Muscle layer of duodenum (tissue), 2 donors: ENCODE results near the gene TOR1AIP2.
"Not testable (repeated sequence)": the region's sequence is repeated elsewhere in the genome, so short reads cannot be mapped to it uniquely, and the experiment has no call there.

Experiments
- H3K27ac ChIP-seq: one replicate; pipeline ENCODE4 v1.7.0; 2013; ENCODE audit warnings: mild to moderate bottlenecking, low read length
- H3K27me3 ChIP-seq: one replicate; pipeline ENCODE4 v1.7.0; 2013; ENCODE audit warnings: low read depth, mild to moderate bottlenecking, control low read depth, low read length
- H3K36me3 ChIP-seq, 2 donors: one replicate each; pipeline ENCODE4 v1.7.0; 2013; ENCODE audit warnings: low read length in 2 of 2, control low read depth in 1 of 2, mild to moderate bottlenecking in 1 of 2; ENCODE audit not compliant: insufficient read depth in 2 of 2, control insufficient read depth in 1 of 2
- H3K4me1 ChIP-seq, 2 donors: one replicate each; pipeline ENCODE4 v1.7.0; 2013; ENCODE audit warnings: low read length in 2 of 2, mild to moderate bottlenecking in 2 of 2, control low read depth in 1 of 2, moderate library complexity in 1 of 2; ENCODE audit not compliant: insufficient read depth in 2 of 2, control insufficient read depth in 1 of 2
- H3K4me3 ChIP-seq, 2 donors: one replicate each; pipeline ENCODE4 v1.7.0; 2013; ENCODE audit warnings: low read length in 2 of 2, low read depth in 1 of 2, mild to moderate bottlenecking in 1 of 2
- H3K9me3 ChIP-seq, 2 donors: one replicate each; pipeline ENCODE4 v1.7.0; 2013; ENCODE audit warnings: low read length in 2 of 2, control low read depth in 1 of 2, mild to moderate bottlenecking in 1 of 2; ENCODE audit not compliant: control insufficient read depth in 1 of 2
- donor health status: healthy.

The TOR1AIP2 gene

DNA sequence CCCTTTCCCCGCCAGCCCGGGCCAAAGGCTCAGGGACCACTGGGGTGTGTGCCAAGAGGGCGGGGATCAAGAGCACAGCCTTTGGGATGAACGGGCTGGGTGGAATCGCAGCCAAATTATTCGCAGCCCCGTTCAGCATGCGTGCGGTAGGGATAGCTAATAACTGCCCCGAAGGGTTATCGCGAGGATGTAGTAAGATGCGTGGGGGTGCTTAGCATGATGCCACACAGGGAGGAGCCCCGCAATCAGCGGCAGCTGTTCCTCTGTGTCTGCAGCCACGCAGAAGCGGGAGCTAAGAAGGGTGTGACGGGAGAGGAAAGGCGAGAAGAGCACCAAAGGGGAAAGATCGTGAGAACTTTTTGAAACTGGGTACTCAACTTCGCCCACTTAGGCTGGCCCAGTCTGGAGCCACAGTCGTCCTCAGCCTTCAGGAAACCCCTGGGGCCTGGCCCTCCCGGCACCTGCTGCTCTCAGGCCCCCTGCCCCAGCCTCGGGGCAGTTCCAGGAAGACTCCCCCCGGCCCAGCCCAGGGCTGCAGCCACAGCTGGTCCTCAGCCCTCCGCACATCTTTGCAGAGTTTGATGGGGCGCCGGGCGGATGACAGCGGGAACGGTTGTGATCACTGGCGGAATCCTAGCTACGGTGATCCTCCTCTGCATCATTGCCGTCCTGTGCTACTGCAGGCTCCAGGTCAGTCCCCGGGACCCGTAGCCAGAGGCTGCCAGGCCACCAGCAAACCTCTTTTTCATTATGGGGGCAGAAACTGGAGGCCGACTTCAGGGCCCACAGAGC is 64.9 kb downstream of the TOR1AIP2 start:
- H3K27me3 ChIP-seq = no peaks in the 10 kb centered on the region
- H3K4me1 ChIP-seq = peaks cover 13 to 34% of the 10 kb centered on the region in 2 donors
- H3K4me3 ChIP-seq = no peak overlapping the region
- H3K9me3 ChIP-seq = no peaks in the 10 kb centered on the region
- no peaks in the 10 kb centered on the region for H3K36me3 ChIP-seq
- no peak overlapping the region for H3K27ac ChIP-seq

DNA sequence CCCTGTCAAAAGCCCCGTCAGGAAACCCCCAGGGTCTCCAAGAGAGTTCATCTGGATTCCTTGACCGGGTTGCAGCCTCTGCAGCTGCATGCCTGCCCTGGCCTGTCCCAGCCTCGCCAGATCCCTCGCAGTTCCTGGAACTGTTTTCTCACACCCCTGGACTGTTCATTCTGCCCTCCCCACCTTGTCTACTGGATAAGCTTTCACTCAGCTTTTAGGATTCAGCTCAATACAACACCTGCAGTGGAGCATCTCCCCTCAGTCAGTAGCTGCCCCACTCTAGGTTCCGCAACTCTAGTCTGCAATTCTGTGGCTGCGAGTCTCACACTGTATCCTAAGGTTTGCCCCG is 67.3 kb downstream of the TOR1AIP2 start:
- H3K4me1 ChIP-seq = peaks cover 6 to 17% of the 10 kb centered on the region in 2 donors
- H3K9me3 ChIP-seq = no peaks in the 10 kb centered on the region
- no peaks in the 10 kb centered on the region for H3K27me3 ChIP-seq
- H3K4me3 ChIP-seq = no peak overlapping the region
- no peaks in the 10 kb centered on the region for H3K36me3 ChIP-seq
- no peak overlapping the region for H3K27ac ChIP-seq

DNA sequence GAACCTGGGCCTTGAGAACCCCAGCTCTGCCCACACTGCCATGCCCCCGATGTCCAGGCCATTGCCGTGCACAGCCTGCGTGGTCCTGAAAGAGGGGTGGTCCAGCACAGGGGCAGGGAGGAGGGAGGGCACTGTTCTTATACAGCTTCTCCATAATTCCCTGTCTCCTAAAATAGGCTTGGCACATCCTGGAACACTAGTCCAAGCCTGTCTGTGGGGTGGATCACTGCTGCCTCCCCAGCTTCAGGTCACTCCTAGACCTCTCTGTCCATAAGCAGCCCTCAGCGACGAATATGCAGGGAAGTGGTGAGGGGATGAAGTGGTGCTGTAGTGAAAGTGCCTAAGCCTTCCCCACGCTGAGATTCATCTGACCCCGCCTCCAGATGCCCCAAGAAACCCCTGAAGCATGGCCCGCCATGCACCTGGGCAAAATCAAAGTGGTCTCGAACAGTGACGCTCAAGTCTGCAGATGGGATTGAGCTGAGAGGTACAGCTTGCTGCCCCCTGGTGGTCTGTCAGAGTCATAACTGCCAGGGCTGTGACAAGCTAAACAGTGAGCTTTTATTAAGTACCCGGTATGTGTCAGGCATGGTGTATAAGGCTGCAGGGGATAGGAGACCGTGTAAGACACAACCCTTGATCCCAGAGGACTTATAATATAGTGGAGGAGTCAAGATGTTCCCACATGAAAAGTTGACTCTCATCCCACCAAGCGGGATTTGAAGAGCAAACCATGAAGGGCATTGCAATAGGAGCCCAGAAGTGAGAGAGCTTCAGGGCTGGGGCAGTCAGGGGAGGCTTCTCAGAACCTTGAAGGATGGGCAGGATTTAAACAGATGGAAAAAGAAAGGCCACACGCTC is 67.9 kb downstream of the TOR1AIP2 start:
- H3K27me3 ChIP-seq = no peaks in the 10 kb centered on the region
- H3K4me1 ChIP-seq = peaks cover 4 to 12% of the 10 kb centered on the region in 2 donors
- H3K27ac ChIP-seq = no peak overlapping the region
- H3K4me3 ChIP-seq = no peak overlapping the region
- H3K36me3 ChIP-seq = no peaks in the 10 kb centered on the region
- no peaks in the 10 kb centered on the region for H3K9me3 ChIP-seq

- H3K9me3 ChIP-seq = no peaks in the 10 kb centered on the region
- no peak overlapping the region for H3K4me3 ChIP-seq
- no peak overlapping the region for H3K27ac ChIP-seq
- no peaks in the 10 kb centered on the region for H3K36me3 ChIP-seq
- H3K27me3 ChIP-seq = no peaks in the 10 kb centered on the region
- peaks cover 0 to 5% of the 10 kb centered on the region in 2 donors for H3K4me1 ChIP-seq
Measured at GRCh38 chr1:179808503-179808902, 69.1 kb downstream of the TOR1AIP2 start.

DNA sequence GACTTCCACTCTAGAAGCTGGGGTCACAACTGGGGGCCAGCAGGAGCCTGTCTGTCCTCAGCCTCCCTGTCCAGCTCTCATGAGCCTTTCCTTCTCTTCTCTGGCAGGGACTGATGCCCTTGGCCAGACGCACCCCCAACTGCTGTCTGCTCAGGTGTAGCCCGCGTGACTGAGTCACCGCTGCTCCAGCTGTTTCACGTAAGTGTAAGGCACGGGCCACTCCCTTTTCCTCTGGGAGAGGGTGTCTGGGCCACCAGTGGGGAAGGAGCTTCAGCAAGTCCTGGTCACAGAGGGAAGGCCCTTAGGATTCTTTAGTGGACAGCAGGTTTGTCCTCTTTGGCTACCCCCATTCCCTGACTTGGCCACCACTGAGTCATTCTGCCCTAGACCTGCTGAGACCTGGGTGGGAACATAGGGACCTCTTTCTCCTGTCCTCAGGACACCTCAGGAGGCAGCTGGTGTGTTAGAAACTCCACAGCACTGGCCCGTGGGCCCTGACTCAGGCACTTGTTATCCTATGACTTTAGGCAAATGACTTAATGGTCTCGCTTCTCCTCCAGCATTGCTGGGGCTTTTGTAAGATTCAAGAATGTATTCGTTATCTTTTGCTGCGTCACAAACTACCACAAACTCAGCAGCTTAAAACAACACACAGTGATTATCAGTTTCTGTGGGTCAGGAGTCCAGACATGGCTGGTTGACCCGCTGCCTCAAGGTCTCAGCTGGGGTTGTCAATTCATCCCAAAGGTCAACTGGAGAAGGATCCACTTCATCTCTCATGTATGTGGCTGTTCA is 69.7 kb downstream of the TOR1AIP2 start:
- H3K27ac ChIP-seq = no peak overlapping the region
- peaks cover 0 to 5% of the 10 kb centered on the region in 2 donors for H3K4me1 ChIP-seq
- no peaks in the 10 kb centered on the region for H3K36me3 ChIP-seq
- H3K27me3 ChIP-seq = no peaks in the 10 kb centered on the region
- H3K4me3 ChIP-seq = no peak overlapping the region
- no peaks in the 10 kb centered on the region for H3K9me3 ChIP-seq

DNA sequence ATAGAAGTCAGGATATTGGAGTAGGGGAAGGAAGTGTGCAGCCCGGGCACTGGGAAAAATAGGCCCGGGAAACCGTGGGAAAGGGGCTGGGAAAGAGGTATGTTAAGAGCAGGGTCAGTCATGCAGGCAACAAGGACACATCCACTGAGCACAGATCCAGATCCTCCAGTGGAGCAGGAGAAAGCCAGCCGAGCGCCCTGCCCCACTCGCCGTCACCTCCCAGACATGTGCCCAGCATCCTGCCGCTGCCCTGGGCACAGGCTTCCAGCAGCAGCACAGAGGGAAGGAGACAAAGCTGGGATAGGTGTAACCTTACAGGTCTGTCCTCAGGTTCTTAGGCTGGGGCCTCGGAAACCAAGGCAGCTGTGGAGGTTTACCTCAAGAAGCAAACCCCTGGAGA is 70.3 kb downstream of the TOR1AIP2 start:
- Histone ChIP-seq H3K36me3 (no peaks in the 10 kb centered on the region), H3K4me3 (no peak overlapping the region), H3K4me1 (peaks cover 0 to 5% of the 10 kb centered on the region in 2 donors), H3K27me3 (no peaks in the 10 kb centered on the region), H3K9me3 (no peaks in the 10 kb centered on the region), H3K27ac (no peak overlapping the region)

DNA sequence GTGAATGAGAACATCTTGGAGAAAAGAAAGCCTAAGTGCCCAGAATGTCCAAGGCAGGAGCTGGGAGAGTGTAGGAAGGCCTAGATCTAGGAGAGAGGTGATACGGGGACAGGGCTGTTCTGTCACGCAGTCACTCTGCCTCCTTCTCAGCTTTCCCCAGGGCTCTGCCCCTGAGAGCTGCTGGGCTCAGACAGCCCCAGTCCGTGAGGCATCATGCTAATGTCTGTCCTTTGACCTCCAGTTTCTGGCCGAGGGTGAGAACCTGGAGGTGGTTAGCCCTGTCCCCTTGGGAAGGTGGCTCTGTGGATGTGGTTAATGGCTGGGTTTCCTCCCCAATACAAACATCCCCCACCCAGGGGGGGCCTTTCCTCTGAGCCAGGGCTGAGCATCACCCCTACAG is 71.3 kb downstream of the TOR1AIP2 start:
- H3K36me3 ChIP-seq = no peaks in the 10 kb centered on the region
- H3K4me1 ChIP-seq = peaks cover 0 to 5% of the 10 kb centered on the region in 2 donors
- H3K4me3 ChIP-seq = no peak overlapping the region
- H3K27ac ChIP-seq = no peak overlapping the region
- no peaks in the 10 kb centered on the region for H3K9me3 ChIP-seq
- no peaks in the 10 kb centered on the region for H3K27me3 ChIP-seq

GRCh38 chr1:179805291-179806195 is 72.1 kb downstream of the TOR1AIP2 start:
- no peaks in the 10 kb centered on the region for H3K27me3 ChIP-seq
- no peaks in the 10 kb centered on the region for H3K36me3 ChIP-seq
- no peak overlapping the region for H3K27ac ChIP-seq
- peaks cover 0 to 5% of the 10 kb centered on the region in 2 donors for H3K4me1 ChIP-seq
- H3K9me3 ChIP-seq = no peaks in the 10 kb centered on the region
- no peak overlapping the region for H3K4me3 ChIP-seq

- H3K4me3 ChIP-seq, H3K9me3 ChIP-seq, H3K27ac ChIP-seq, H3K27me3 ChIP-seq, H3K4me1 ChIP-seq, H3K36me3 ChIP-seq: not testable (repeated sequence)
Measured at GRCh38 chr1:179804417-179804816, 73.2 kb downstream of the TOR1AIP2 start.

- H3K27ac ChIP-seq = no peak overlapping the region
- H3K9me3 ChIP-seq = no peaks in the 10 kb centered on the region
Measured at GRCh38 chr1:179803918-179804317, 73.7 kb downstream of the TOR1AIP2 start.

More at GRCh38 chr1:179803918-179804317, 73.7 kb downstream of the TOR1AIP2 start:
- H3K27me3 ChIP-seq = no peaks in the 10 kb centered on the region
- H3K4me3 ChIP-seq = no peak overlapping the region
- H3K36me3 ChIP-seq = no peaks in the 10 kb centered on the region
- no peaks in the 10 kb centered on the region for H3K4me1 ChIP-seq
